SH-SY5Y (cell line): ENCODE data around the gene BRD3OS.

ENCODE experiments used
- GATA2 ChIP-seq: IDR thresholded peaks from 2 replicates; pipeline ENCODE4 v1.6.1; 2011; ENCODE audit warnings: mild to moderate bottlenecking, low read depth, low read length
- GATA3 ChIP-seq: IDR thresholded peaks from 2 replicates; pipeline ENCODE4 v1.6.1; 2011; ENCODE audit warnings: low read depth, mild to moderate bottlenecking, low read length, moderate library complexity

BRD3OS gene, protein sequence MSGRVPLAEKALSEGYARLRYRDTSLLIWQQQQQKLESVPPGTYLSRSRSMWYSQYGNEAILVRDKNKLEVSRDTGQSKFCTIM

DNA sequence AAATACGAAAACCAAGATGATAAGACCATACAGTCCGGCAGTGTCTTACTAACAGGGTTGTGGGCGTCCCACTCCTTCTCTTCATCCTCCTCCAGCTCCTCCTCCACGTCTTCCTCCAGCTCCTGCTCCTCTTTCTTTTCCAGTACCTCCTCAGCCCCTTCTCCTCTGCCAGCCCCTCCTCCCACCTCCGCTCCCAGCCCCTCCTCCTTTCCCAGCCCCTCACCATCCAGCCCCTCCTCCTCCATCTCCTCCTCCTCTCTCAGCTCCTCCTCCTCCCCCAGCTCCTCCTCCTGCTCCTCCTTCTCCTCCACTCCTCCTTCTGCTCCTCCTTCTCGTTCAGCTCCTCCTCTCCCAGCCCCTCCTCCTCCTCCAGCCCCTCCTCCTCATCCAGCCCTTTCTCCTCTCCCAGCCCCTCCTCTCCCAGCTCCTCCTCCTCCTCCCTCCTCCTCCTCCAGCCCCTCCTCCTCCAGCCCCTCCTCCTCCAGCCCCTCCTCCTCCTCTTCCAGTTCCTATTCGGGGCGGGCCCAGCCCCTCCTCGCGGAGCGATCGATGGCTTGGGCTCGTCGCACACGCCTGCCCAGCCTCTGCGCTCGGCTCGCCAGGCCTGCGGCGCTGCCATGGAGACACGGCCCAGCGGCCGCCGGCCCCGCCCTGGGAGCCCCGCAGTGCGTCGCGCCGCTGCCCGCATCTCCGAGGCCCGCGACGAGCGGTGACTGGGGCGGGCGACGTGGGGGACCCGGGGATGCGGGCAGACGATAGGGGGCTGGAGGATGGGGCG, at the start of gene BRD3OS:
Gene BRD3OS, plus strand, starts transcription at position 654 of the 778 bp plus-strand sequence. CDS start 1,267 bp downstream, outside the sequence.
- TF ChIP-seq GATA2: no peak
- TF ChIP-seq GATA3: no peak

- no peak for TF ChIP-seq GATA3
- no peak for TF ChIP-seq GATA2
Measured at GRCh38 chr9:133975511-133975910, 49.8 kb upstream of the BRD3OS start.

DNA sequence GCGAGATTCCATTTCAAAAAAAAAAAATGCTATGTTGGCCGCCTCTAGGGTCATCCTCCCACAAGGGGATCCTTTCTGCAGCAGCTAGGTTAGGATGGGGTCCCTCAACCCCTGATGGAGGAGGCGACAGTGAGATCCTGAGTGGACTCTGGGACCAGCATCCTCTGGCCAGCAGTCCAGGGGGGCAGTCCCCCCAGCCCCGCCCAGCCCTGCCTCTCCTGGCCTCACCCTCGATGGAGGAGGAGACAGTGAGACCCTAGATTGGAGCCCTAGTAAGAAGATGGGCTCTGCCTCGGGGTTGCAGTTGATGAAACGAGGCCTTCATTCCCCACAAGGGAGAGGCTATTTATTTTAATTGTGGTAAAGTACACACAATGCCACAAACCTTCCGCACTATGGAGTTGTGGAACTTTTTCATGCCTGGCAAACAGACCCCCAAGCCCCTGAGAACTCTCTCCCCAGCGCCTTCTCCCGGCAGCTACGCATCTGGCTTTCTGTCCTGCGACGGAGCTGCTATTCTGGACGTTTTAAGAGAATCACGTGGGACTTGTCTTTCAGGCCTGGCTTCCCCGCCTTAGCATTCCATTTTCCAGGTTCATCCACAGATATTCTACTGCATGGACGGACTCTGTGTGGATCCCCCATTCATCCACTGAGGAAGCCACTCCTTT, 49.0 kb upstream of the BRD3OS start:
- no peak for TF ChIP-seq GATA3
- no peak for TF ChIP-seq GATA2

GRCh38 chr9:133976887-133977286, 48.4 kb upstream of the BRD3OS start:
- no peak for TF ChIP-seq GATA3
- TF ChIP-seq GATA2: no peak

DNA sequence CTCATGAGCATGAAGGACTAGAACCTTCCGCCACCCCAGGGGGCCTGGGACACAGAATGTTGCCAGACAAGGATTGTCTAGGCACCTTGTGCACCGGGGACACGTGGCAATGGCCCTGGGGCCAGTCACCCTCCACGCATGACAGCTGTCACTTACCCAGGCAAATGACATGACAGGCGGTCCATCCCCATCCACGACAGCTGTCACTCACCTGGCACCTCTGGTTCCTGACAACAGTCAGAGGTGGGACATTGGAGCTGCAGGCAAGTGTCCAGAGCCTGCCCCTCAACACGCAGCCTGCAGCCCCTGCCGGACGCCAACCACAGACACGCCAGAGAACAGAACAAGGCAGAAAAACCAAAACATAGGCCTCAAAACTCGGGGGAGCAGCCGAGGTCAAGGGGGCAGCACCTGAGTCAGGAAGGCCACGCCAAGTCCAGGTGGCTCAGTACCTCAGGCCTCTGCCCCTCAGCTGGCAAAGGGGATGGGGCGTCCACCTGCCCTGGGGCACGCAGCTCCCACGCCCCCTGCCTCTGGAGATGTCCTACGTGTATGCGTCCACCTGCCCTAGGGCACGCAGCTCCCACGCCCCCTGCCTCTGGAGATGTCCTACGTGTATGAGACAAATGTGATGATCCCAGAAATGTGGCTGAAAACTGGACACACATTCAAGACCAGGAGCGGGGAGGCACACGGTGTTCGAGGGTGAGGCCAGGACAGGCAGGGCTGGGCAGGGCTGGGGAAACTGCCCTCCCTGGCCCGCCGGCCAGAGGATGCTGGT, 47.7 kb upstream of the BRD3OS start:
- TF ChIP-seq GATA2 (no peak), GATA3 (no peak)

- TF ChIP-seq GATA3 (no peak), GATA2 (no peak)
Measured at GRCh38 chr9:133978226-133978898, 46.9 kb upstream of the BRD3OS start.

GRCh38 chr9:133978899-133979272, 46.4 kb upstream of the BRD3OS start:
- no peak for TF ChIP-seq GATA3
- TF ChIP-seq GATA2: no peak

DNA sequence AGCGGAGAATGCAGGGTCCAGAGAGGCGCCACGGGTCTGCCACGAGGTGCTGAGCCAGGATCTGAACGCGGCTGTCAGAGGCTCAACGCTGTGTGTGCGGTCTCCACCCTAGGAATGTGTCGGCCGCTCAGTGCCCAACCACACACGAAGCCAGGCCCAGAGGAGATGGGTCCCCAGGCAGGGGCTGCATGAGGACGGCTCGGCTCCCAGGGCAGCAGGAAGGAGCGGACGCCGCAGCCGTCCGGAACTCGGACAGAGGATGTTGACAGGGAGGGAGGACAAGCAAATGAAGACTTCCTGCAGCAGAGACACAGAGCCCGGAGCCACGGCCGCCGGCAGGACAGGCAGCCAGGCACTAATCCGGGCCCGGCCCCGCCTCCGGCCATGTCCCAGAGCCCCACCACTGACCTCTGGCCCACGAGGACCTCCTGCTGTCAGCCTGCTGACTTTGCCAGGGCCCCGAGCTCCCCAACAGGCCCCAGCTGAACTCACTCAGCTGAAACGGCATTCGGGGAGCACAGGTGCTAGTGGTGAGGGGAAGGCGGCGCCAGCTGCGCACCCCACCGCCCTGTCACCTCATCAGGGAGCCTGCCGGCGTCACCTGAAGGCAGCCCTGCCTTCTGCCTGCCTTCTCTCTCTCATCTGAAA, 45.9 kb upstream of the BRD3OS start:
- TF ChIP-seq GATA2: no peak
- TF ChIP-seq GATA3: no peak

DNA sequence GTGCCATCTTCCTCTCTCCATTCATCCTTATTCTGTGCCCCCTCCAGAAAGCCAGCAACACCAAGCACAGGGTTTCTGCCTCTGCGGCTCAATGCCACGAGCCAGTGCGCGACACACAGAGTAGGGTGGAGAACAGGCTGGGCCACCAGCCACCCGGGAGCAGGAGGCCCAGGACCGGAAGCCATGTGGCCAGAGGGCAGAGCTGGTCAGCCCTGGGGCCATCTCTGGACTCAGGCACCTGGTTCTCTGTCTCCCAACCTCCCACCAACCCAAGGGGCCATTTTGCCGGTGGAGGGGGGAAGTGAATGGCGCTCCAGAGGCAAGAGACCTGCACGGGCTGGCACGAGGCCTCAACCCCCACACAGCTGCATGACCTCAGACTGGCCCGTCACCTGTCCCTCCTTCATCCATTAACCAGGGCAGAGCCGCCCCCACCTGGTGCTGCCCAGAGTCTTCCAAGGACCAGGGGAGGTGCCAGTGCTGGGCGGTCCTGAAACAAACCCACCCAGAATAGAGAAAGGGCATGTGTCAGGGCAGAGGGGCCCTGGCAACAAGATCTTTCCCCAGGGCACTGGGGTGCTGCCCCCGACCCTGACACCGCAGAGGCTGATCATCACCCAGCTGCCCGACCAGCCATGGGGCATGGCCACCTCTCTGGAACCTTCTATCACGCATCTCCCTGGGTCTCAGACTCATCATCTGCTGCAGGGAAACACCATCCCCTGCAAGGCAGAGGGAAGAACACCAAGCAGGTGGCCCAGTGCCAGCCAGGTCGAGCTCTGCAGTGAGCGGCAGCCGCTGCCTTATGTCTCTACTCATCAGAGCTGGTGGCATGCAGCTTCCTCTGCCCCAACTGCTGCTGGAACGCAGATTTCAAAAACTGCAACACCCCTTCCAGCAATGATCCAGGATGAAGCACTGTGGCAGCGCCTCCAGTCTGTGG, 45.1 kb upstream of the BRD3OS start:
- TF ChIP-seq GATA3 (no peak), GATA2 (no peak)

DNA sequence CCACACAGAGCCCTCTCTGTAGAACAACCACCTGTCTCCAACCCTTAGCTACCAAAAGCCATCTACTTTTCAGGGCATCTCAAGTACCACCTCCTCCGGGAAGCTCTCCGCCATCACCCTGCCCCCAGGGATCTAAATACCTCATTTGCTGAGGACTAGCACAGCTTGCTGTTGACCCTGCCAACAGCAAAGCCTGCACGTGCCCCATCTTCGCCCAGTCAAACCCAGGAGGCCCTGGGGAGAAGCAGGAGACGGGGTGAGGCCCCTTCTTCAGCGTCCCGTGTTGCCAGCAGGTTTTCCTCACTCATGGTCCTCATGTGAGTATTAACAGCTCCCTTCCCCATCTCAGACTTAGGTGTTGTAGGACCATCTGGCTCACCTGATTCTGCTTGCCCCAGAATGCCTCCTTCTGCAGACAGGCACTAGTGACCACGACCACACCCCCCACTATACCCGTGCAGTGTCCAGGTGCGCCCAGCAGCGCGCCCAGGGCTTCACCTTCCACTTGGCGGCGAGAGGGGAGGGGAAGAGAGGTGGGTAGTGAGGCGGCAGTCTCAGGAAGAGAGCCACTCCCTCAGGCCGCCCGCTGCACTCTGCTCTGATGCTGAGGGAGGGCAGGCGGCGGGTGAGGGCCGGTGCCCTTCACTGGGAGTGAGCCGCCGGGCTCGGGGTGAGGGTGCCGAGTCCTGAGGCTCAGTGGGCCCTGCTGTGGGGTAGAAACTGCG, 44.3 kb upstream of the BRD3OS start:
- no peak for TF ChIP-seq GATA2
- TF ChIP-seq GATA3: no peak

DNA sequence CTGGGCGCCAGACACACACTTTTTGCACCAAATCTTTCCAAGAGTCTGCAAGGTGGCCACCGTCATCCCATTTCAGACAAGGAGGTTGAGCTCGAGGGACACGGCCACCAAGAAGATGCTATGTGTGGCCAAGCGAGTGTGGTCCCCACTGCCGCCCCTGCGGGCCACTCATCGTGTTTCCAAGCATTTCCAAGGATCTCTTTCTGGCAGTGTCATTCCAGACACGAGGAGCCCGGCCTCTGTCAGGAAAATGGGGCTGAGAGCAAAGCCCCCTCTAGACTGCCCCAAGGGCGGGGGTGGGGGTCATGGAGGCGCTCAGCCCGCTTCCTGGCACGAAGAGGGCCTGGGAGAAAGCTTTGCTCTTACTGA, 43.7 kb upstream of the BRD3OS start:
- TF ChIP-seq GATA3 (no peak), GATA2 (no peak)
